ENCODE measurements around the gene WDR20.

- TF ChIP-seq, protein P1, sequence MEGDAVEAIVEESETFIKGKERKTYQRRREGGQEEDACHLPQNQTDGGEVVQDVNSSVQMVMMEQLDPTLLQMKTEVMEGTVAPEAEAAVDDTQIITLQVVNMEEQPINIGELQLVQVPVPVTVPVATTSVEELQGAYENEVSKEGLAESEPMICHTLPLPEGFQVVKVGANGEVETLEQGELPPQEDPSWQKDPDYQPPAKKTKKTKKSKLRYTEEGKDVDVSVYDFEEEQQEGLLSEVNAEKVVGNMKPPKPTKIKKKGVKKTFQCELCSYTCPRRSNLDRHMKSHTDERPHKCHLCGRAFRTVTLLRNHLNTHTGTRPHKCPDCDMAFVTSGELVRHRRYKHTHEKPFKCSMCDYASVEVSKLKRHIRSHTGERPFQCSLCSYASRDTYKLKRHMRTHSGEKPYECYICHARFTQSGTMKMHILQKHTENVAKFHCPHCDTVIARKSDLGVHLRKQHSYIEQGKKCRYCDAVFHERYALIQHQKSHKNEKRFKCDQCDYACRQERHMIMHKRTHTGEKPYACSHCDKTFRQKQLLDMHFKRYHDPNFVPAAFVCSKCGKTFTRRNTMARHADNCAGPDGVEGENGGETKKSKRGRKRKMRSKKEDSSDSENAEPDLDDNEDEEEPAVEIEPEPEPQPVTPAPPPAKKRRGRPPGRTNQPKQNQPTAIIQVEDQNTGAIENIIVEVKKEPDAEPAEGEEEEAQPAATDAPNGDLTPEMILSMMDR (IDR thresholded peaks at IDR 0.05), result no peak
- TF ChIP-seq GATA2 (CRISPR knock-in tag; IDR thresholded peaks at IDR 0.05) (no peak), REST (IDR thresholded peaks at IDR 0.05; ENCODE audit: low read depth, low read length) (no peak), YY1 (IDR thresholded peaks at IDR 0.05; ENCODE audit: low read depth) (no peak), RAD21 (IDR thresholded peaks at IDR 0.05; ENCODE audit: low read length) (no peak), POLR2AphosphoS5 (IDR thresholded peaks at IDR 0.05; ENCODE audit: low read depth, low read length) (no peak), MAX (IDR thresholded peaks at IDR 0.05; ENCODE audit: low read depth) (no peak)
- TF ChIP-seq, protein P2, sequence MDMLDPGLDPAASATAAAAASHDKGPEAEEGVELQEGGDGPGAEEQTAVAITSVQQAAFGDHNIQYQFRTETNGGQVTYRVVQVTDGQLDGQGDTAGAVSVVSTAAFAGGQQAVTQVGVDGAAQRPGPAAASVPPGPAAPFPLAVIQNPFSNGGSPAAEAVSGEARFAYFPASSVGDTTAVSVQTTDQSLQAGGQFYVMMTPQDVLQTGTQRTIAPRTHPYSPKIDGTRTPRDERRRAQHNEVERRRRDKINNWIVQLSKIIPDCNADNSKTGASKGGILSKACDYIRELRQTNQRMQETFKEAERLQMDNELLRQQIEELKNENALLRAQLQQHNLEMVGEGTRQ (IDR thresholded peaks at IDR 0.05; ENCODE audit: borderline replicate concordance, low read depth, low read length), result no peak
Observed at GRCh38 chr14:102226356-102227125, 86.8 kb downstream of the WDR20 start.
